SK-N-SH treated with all-trans-retinoic acid at 6 μM for 48 hours (cell line): ENCODE results near the gene CCDC6.
A peak's percentile ranks its signal among the peaks of the same experiment; 100 is the strongest.
"Not testable (repeated sequence)": the region's sequence is repeated elsewhere in the genome, so short reads cannot be mapped to it uniquely, and the experiment has no call there.

Source experiments
- ATAC-seq: fragments of 200-7000 bp; cut with Tn5 transposase; 3 replicates; pipeline ENCODE4 v1.9.1; 2020; ENCODE audit warnings: mild to moderate bottlenecking, moderate library complexity
- ARNTL ChIP-seq: fragments of 450-650 bp; formaldehyde crosslinking; IDR thresholded peaks from 2 replicates; pipeline ENCODE4 v1.5.0; 2020; ENCODE audit warnings: low read depth, mild to moderate bottlenecking, moderate library complexity, borderline replicate concordance
- BACH2 ChIP-seq: fragments of 250-450 bp; sonication (Bioruptor Pico); IDR thresholded peaks from 2 replicates; pipeline ENCODE4 v1.9.0; 2021; ENCODE audit warnings: mild to moderate bottlenecking, borderline replicate concordance
- CSDC2 ChIP-seq: fragments of 250-450 bp; sonication (Bioruptor Pico); IDR thresholded peaks from 2 replicates; pipeline ENCODE4 v1.5.0; 2020; ENCODE audit warnings: mild to moderate bottlenecking, moderate library complexity
- ESRRG ChIP-seq: fragments of 250-450 bp; sonication (Bioruptor Pico); IDR thresholded peaks from 2 replicates; pipeline ENCODE4 v1.6.1; 2021; ENCODE audit warnings: mild to moderate bottlenecking
- GLIS3 ChIP-seq: fragments of 250-450 bp; sonication (Bioruptor Pico); IDR thresholded peaks from 2 replicates; pipeline ENCODE4 v1.5.0; 2020; ENCODE audit warnings: mild to moderate bottlenecking, moderate library complexity
- ISL1 ChIP-seq: fragments of 250-450 bp; sonication (Bioruptor Pico); IDR thresholded peaks from 2 replicates; pipeline ENCODE4 v2.1.2; 2022; ENCODE audit warnings: mild to moderate bottlenecking, moderate library complexity
- OSR1 ChIP-seq: fragments of 250-450 bp; sonication (Bioruptor Pico); IDR thresholded peaks from 2 replicates; pipeline ENCODE4 v1.8.0; 2022; ENCODE audit warnings: moderate library complexity, mild to moderate bottlenecking, inconsistent platforms
- PPARA ChIP-seq: fragments of 250-450 bp; sonication (Bioruptor Pico); IDR thresholded peaks from 2 replicates; pipeline ENCODE4 v1.5.0; 2020; ENCODE audit warnings: mild to moderate bottlenecking, borderline replicate concordance
- RARB ChIP-seq: fragments of 250-450 bp; sonication (Bioruptor Pico); IDR thresholded peaks from 2 replicates; pipeline ENCODE4 v1.8.0; 2021; ENCODE audit warnings: mild to moderate bottlenecking, moderate library complexity
- SNAI2 ChIP-seq: fragments of 250-450 bp; sonication (Bioruptor Pico); IDR thresholded peaks from 2 replicates; pipeline ENCODE4 v1.5.0; 2020; ENCODE audit warnings: mild to moderate bottlenecking, moderate library complexity
- TCF4 ChIP-seq: fragments of 250-450 bp; sonication (Bioruptor Pico); IDR thresholded peaks from 2 replicates; pipeline ENCODE4 v1.8.0; 2021; ENCODE audit warnings: mild to moderate bottlenecking, moderate library complexity, borderline replicate concordance
- TOX ChIP-seq: fragments of 250-450 bp; sonication (Bioruptor Pico); IDR thresholded peaks from 2 replicates; pipeline ENCODE4 v1.8.0; 2021; ENCODE audit warnings: mild to moderate bottlenecking, moderate library complexity, borderline replicate concordance
- ZC3H10 ChIP-seq: fragments of 250-450 bp; sonication (Bioruptor Pico); IDR thresholded peaks from 2 replicates; pipeline ENCODE4 v1.5.1; 2021; ENCODE audit warnings: mild to moderate bottlenecking, moderate library complexity
- ZFP3 ChIP-seq: fragments of 250-450 bp; sonication (Bioruptor Pico); IDR thresholded peaks from 2 replicates; pipeline ENCODE4 v1.5.0; 2020; ENCODE audit warnings: mild to moderate bottlenecking, moderate library complexity
- ZFP30 ChIP-seq: fragments of 450-650 bp; formaldehyde crosslinking; IDR thresholded peaks from 2 replicates; pipeline ENCODE4 v1.5.0; 2022; ENCODE audit warnings: mild to moderate bottlenecking, moderate library complexity
- ZNF565 ChIP-seq: fragments of 450-650 bp; formaldehyde crosslinking; conservative IDR thresholded peaks from 2 replicates; pipeline ENCODE4 v1.5.0; 2020; ENCODE audit warnings: low read depth, mild to moderate bottlenecking, moderate library complexity
- ZNF70 ChIP-seq: fragments of 450-650 bp; formaldehyde crosslinking; IDR thresholded peaks from 2 replicates; pipeline ENCODE4 v1.5.0; 2020; ENCODE audit warnings: mild to moderate bottlenecking, moderate library complexity
- ZNF8 ChIP-seq: fragments of 450-650 bp; formaldehyde crosslinking; IDR thresholded peaks from 2 replicates; pipeline ENCODE4 v1.5.0; 2020; ENCODE audit warnings: mild to moderate bottlenecking, moderate library complexity
- TF ChIP-seq, protein P1 (sequence below): fragments of 250-450 bp; sonication (Bioruptor Pico); IDR thresholded peaks from 2 replicates; pipeline ENCODE4 v1.8.0; 2020; ENCODE audit warnings: mild to moderate bottlenecking, moderate library complexity, borderline replicate concordance
- TF ChIP-seq, protein P2 (sequence below): fragments of 250-450 bp; sonication (Bioruptor Pico); IDR thresholded peaks from 2 replicates; pipeline ENCODE4 v1.8.0; 2021; ENCODE audit warnings: low read depth, mild to moderate bottlenecking, moderate library complexity, borderline replicate concordance
- TF ChIP-seq, protein P3 (sequence below): fragments of 250-450 bp; sonication (Bioruptor Pico); IDR thresholded peaks from 2 replicates; pipeline ENCODE4 v1.5.1; 2021; ENCODE audit warnings: mild to moderate bottlenecking, moderate library complexity
- TF ChIP-seq, protein P4 (sequence below): fragments of 250-450 bp; sonication (Bioruptor Pico); IDR thresholded peaks from 2 replicates; pipeline ENCODE4 v1.5.1; 2020; ENCODE audit warnings: low read depth, mild to moderate bottlenecking, moderate library complexity

Gene CCDC6

DNA sequence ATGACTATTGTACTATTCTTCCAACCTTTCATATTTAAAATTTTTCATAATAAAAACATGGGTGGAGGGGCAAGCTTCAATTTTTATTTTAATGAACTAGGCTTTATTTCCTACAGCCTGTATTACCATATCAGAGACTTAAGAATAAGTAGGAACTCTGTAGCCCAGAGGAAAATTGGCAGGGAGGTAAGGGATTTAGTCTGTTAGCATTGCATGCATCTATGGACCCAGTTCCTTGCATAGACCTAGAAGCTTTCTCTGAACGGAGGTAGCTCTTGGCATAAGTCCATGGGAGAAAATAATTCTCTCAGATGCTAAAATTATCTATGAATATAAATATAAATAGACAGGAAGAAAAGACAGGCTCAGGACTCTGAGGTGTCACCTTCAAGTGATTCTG lies 31.4 kb upstream of the CCDC6 start (continued):
- TF ChIP-seq, protein P1, sequence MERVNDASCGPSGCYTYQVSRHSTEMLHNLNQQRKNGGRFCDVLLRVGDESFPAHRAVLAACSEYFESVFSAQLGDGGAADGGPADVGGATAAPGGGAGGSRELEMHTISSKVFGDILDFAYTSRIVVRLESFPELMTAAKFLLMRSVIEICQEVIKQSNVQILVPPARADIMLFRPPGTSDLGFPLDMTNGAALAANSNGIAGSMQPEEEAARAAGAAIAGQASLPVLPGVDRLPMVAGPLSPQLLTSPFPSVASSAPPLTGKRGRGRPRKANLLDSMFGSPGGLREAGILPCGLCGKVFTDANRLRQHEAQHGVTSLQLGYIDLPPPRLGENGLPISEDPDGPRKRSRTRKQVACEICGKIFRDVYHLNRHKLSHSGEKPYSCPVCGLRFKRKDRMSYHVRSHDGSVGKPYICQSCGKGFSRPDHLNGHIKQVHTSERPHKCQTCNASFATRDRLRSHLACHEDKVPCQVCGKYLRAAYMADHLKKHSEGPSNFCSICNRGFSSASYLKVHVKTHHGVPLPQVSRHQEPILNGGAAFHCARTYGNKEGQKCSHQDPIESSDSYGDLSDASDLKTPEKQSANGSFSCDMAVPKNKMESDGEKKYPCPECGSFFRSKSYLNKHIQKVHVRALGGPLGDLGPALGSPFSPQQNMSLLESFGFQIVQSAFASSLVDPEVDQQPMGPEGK (CRISPR knock-in tag) = no peak
- TF ChIP-seq ESRRG (CRISPR knock-in tag) (no peak), ZNF70 (no peak), TCF4 (CRISPR knock-in tag) (no peak)

DNA sequence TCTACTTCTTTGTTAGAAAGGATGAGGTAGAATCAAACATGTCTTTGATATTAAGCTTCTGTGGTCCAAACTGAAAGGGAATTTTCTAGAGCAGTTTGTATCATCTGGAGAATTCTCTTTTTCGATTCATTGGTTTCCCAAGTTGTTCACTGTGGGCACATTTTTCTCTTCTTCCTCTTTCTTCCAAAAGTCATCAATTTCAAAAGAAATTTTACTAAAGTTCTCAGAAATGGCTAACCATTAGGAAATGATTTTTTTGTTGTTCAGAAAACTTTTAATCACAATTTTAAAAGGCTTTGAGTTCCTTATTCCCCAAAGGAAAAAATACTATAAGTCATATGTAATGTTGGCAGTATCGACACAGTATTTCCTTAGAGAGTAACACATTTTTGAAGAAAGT lies 28.3 kb upstream of the CCDC6 start:
- ATAC-seq = no peak
- TF ChIP-seq ISL1 (CRISPR knock-in tag) = no peak
- no peak for TF ChIP-seq ZNF70
- TF ChIP-seq ZFP30 (CRISPR knock-in tag) = no peak
- TF ChIP-seq, protein P2, sequence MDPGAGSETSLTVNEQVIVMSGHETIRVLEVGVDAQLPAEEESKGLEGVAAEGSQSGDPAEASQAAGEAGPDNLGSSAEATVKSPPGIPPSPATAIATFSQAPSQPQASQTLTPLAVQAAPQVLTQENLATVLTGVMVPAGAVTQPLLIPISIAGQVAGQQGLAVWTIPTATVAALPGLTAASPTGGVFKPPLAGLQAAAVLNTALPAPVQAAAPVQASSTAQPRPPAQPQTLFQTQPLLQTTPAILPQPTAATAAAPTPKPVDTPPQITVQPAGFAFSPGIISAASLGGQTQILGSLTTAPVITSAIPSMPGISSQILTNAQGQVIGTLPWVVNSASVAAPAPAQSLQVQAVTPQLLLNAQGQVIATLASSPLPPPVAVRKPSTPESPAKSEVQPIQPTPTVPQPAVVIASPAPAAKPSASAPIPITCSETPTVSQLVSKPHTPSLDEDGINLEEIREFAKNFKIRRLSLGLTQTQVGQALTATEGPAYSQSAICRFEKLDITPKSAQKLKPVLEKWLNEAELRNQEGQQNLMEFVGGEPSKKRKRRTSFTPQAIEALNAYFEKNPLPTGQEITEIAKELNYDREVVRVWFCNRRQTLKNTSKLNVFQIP = no peak
- TF ChIP-seq, protein P1 (CRISPR knock-in tag) = no peak
- no peak for TF ChIP-seq TOX
- TF ChIP-seq, protein P3, sequence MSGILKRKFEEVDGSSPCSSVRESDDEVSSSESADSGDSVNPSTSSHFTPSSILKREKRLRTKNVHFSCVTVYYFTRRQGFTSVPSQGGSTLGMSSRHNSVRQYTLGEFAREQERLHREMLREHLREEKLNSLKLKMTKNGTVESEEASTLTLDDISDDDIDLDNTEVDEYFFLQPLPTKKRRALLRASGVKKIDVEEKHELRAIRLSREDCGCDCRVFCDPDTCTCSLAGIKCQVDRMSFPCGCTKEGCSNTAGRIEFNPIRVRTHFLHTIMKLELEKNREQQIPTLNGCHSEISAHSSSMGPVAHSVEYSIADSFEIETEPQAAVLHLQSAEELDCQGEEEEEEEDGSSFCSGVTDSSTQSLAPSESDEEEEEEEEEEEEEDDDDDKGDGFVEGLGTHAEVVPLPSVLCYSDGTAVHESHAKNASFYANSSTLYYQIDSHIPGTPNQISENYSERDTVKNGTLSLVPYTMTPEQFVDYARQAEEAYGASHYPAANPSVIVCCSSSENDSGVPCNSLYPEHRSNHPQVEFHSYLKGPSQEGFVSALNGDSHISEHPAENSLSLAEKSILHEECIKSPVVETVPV (CRISPR knock-in tag) = no peak
- TF ChIP-seq TCF4 (CRISPR knock-in tag) = no peak
- no peak for TF ChIP-seq BACH2 (CRISPR knock-in tag)
- TF ChIP-seq OSR1 (CRISPR knock-in tag) = no peak
- TF ChIP-seq SNAI2 (CRISPR knock-in tag) = no peak
- TF ChIP-seq RARB (CRISPR knock-in tag) = no peak
- no peak for TF ChIP-seq PPARA (CRISPR knock-in tag)
- no peak for TF ChIP-seq CSDC2
- no peak for TF ChIP-seq GLIS3 (CRISPR knock-in tag)
- TF ChIP-seq ARNTL (CRISPR knock-in tag) = no peak
- TF ChIP-seq ZNF8 (CRISPR knock-in tag) = no peak
- TF ChIP-seq ESRRG (CRISPR knock-in tag) = no peak
- TF ChIP-seq ZNF565 (CRISPR knock-in tag) = no peak

DNA sequence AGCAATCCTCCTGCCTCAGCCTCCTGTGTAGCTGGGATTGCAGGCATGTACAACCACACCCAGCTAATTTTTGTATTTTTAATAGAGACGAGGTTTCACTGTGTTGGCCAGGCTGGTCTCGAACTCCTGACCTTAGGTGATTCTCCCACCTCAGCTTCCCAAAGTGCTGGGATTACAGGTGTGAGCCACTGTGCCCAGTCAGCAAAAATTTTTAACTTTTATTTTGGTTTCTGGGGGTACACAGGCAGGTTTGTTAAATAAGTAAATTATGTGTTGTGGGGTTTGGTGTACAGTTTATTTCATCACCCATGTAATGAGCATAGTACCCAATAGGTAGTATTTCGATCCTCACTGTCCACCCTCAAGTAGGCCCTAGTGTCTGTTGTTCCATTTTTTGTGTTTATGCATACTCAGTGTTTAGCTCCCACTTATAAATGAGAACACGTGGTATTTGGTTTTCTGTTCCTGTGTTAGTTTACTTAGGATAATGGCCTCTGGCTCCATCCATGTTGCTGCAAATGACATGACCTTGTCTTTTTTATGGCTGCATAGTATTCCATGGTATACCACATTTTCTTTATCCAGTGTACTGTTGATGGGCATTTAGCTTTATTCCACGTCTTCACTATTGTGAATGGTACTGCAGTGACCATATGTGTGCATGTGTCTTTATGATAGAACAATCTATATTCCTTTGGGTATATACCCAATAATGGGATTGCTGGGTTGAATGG lies 24.6 kb upstream of the CCDC6 start:
- not testable (repeated sequence) for ATAC-seq
- TF ChIP-seq ZNF8 (CRISPR knock-in tag) = 0 out of 2 replicates have a peak, but pooled peaks have one; percentile 9

DNA sequence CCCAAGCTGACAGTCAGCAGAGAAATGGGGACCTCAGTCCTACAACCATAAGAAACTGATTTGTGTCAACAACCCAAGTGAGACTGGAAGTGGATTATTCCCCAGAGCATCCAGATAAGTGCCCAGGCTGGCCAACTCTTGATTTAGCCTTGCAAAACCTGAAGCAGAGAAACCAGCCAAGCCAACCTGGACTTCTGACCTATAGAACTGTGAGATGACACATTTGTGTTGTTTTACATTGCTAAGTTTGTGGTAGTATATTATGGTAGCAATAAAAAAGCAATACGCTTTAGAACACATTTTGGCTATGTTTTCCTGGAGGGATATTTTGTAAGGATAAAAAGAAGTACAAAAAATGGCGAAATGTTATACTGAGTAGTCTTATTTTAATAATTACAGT lies 19.7 kb upstream of the CCDC6 start:
- no peak for ATAC-seq
- no peak for TF ChIP-seq PPARA (CRISPR knock-in tag)
- TF ChIP-seq OSR1 (CRISPR knock-in tag) = no peak
- TF ChIP-seq ZNF8 (CRISPR knock-in tag) = no peak
- TF ChIP-seq SNAI2 (CRISPR knock-in tag) = no peak
- TF ChIP-seq ARNTL (CRISPR knock-in tag) = no peak
- TF ChIP-seq, protein P2 = no peak
- TF ChIP-seq, protein P1 (CRISPR knock-in tag) = no peak
- TF ChIP-seq, protein P4, sequence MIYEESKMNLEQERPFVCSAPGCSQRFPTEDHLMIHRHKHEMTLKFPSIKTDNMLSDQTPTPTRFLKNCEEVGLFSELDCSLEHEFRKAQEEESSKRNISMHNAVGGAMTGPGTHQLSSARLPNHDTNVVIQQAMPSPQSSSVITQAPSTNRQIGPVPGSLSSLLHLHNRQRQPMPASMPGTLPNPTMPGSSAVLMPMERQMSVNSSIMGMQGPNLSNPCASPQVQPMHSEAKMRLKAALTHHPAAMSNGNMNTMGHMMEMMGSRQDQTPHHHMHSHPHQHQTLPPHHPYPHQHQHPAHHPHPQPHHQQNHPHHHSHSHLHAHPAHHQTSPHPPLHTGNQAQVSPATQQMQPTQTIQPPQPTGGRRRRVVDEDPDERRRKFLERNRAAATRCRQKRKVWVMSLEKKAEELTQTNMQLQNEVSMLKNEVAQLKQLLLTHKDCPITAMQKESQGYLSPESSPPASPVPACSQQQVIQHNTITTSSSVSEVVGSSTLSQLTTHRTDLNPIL (CRISPR knock-in tag) = no peak
- no peak for TF ChIP-seq ZFP3 (CRISPR knock-in tag)
- no peak for TF ChIP-seq CSDC2
- no peak for TF ChIP-seq ZC3H10 (CRISPR knock-in tag)
- TF ChIP-seq ESRRG (CRISPR knock-in tag) = no peak
